GM18907 (cell line): Measurements from ENCODE around the gene STEAP3.

Source experiments
- ATAC-seq: cut with Tn5 transposase; IDR thresholded peaks from one replicate; pipeline ENCODE4 v1.9.1; 2021; ENCODE audit warnings: mild to moderate bottlenecking, moderate library complexity; ENCODE audit not compliant: unreplicated experiment

The STEAP3 gene

GRCh38 chr2:119197529-119198239 lies 25.9 kb upstream of the STEAP3 start:
- no peak for ATAC-seq

- no peak for ATAC-seq
Measured at GRCh38 chr2:119198240-119198840, 25.3 kb upstream of the STEAP3 start.

- no peak for ATAC-seq
Measured at GRCh38 chr2:119201815-119202214, 21.8 kb upstream of the STEAP3 start.

GRCh38 chr2:119202610-119203310 lies 20.9 kb upstream of the STEAP3 start:
- ATAC-seq: peak; percentile 38

- ATAC-seq: no peak
Measured at GRCh38 chr2:119204525-119204924, 19.1 kb upstream of the STEAP3 start.

- no peak for ATAC-seq
Measured at GRCh38 chr2:119205001-119205706, 18.5 kb upstream of the STEAP3 start.

- ATAC-seq: no peak
Measured at GRCh38 chr2:119206201-119206600, 17.4 kb upstream of the STEAP3 start.

- no peak for ATAC-seq
Measured at GRCh38 chr2:119207447-119207846, 16.2 kb upstream of the STEAP3 start.

GRCh38 chr2:119208791-119209203 lies 14.8 kb upstream of the STEAP3 start:
- ATAC-seq: no peak

GRCh38 chr2:119212139-119212800 lies 11.4 kb upstream of the STEAP3 start:
- no peak for ATAC-seq

- no peak for ATAC-seq
Measured at GRCh38 chr2:119214453-119215037, 9.1 kb upstream of the STEAP3 start.

GRCh38 chr2:119216994-119217393 lies 6.6 kb upstream of the STEAP3 start:
- ATAC-seq: no peak

- ATAC-seq: no peak
Measured at GRCh38 chr2:119218478-119219064, 5.1 kb upstream of the STEAP3 start.

GRCh38 chr2:119219873-119220272 lies 3.8 kb upstream of the STEAP3 start:
- ATAC-seq: no peak

GRCh38 chr2:119220720-119221301 lies 2.8 kb upstream of the STEAP3 start:
- ATAC-seq: no peak

- no peak for ATAC-seq
Measured at GRCh38 chr2:119221609-119222008, 2.0 kb upstream of the STEAP3 start.

GRCh38 chr2:119222213-119222612 lies 1.4 kb upstream of the STEAP3 start:
- ATAC-seq: no peak

- no peak for ATAC-seq
Measured at GRCh38 chr2:119222863-119223520, 642 bp upstream of the STEAP3 start.

- ATAC-seq: no peak
Measured at GRCh38 chr2:119224391-119225104, 914 bp downstream of the STEAP3 start.
